SU-DHL-6 (cell line): ENCODE measurements around the gene SLC38A3.

ENCODE experiments used
- EZH2phosphoT487 ChIP-seq: fragments of 200-600 bp; sonication (generic), shearing (Covaris generic); conservative IDR thresholded peaks from 2 replicates; pipeline ENCODE4 v1.6.1; 2018; ENCODE audit warnings: mild to moderate bottlenecking, antibody characterized with exemption, low read length, moderate library complexity, mixed read lengths
- TF ChIP-seq, protein P1 (sequence below): fragments of 200-600 bp; sonication (generic); IDR thresholded peaks from one replicate; pipeline ENCODE4 v1.5.1; 2017; ENCODE audit warnings: antibody characterized with exemption, mild to moderate bottlenecking, low read length, moderate library complexity; ENCODE audit not compliant: insufficient read depth, poor library complexity, severe bottlenecking

DNA sequence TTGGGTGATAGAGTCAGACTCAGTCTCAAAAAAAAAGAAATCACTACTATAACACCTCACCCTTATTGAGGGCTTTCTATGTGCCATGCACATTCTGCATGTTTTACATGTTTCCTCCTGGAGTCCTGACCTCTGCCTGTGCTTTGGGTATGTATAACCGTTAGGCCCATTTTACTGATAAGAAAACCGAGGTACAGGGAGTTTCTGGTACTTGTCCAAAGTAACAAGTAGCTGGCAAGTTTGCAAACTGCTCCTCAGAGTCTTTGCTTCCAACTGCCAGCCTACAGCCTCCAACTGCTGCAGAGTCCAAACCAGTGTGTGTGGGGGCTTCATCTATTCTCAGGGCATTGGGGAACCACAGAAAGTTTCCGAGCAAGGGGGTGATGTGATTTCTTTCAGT is 27.2 kb downstream of the SLC38A3 start:
- TF ChIP-seq, protein P1, sequence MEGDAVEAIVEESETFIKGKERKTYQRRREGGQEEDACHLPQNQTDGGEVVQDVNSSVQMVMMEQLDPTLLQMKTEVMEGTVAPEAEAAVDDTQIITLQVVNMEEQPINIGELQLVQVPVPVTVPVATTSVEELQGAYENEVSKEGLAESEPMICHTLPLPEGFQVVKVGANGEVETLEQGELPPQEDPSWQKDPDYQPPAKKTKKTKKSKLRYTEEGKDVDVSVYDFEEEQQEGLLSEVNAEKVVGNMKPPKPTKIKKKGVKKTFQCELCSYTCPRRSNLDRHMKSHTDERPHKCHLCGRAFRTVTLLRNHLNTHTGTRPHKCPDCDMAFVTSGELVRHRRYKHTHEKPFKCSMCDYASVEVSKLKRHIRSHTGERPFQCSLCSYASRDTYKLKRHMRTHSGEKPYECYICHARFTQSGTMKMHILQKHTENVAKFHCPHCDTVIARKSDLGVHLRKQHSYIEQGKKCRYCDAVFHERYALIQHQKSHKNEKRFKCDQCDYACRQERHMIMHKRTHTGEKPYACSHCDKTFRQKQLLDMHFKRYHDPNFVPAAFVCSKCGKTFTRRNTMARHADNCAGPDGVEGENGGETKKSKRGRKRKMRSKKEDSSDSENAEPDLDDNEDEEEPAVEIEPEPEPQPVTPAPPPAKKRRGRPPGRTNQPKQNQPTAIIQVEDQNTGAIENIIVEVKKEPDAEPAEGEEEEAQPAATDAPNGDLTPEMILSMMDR: no peak
- no peak for TF ChIP-seq EZH2phosphoT487
